HepG2 (cell line): ENCODE measurements around the gene DRAM1. TPM values are rescaled to one million over a fixed set of nuclear protein-coding genes. Genes with fewer than 3 reads are reported as not detected.

Experiments
- ARNT2 ChIP-seq: sonication (generic); formaldehyde crosslinking; IDR thresholded peaks from 2 replicates; pipeline ENCODE4 v1.8.0; 2022; ENCODE audit warnings: mild to moderate bottlenecking, low read depth, missing genetic modification reagents, moderate library complexity
- ERF ChIP-seq: IDR thresholded peaks from 2 replicates; pipeline ENCODE4 v1.6.1; 2018; ENCODE audit warnings: missing biosample characterization, missing genetic modification reagents
- GLI4 ChIP-seq: sonication (generic); formaldehyde crosslinking; IDR thresholded peaks from 2 replicates; pipeline ENCODE4 v1.5.1; 2020; ENCODE audit warnings: missing genetic modification reagents, mild to moderate bottlenecking, moderate library complexity, borderline replicate concordance
- HOXA5 ChIP-seq: sonication (generic); formaldehyde crosslinking; IDR thresholded peaks from 2 replicates; pipeline ENCODE4 v1.4.0; 2020; ENCODE audit warnings: missing genetic modification reagents
- LCORL ChIP-seq, 2 experiments: fragments of 450-650 bp in 1 of 2; sonication (generic) in 1 of 2; formaldehyde crosslinking in 1 of 2; IDR thresholded peaks; 2 replicates each; pipeline versions ENCODE4 v1.5.0 to v1.6.1; 2017 to 2020; ENCODE audit warnings: antibody characterized with exemption in 1 of 2, missing genetic modification reagents in 1 of 2
- MIER3 ChIP-seq: IDR thresholded peaks from 2 replicates; pipeline ENCODE4 v1.6.1; 2016; ENCODE audit warnings: missing compliant biosample characterization, borderline replicate concordance
- RCOR2 ChIP-seq: IDR thresholded peaks from 2 replicates; pipeline ENCODE4 v1.6.1; 2016; ENCODE audit warnings: missing biosample characterization, missing genetic modification reagents
- ZMYM2 ChIP-seq: sonication (generic); formaldehyde crosslinking; IDR thresholded peaks from 2 replicates; pipeline ENCODE4 v1.8.0; 2022; ENCODE audit warnings: mild to moderate bottlenecking, missing genetic modification reagents
- ZNF24 ChIP-seq: fragments of 450-650 bp; IDR thresholded peaks from 2 replicates; pipeline ENCODE4 v1.6.1; 2017; ENCODE audit warnings: antibody characterized with exemption, mild to moderate bottlenecking
- ZNF337 ChIP-seq: sonication (generic); formaldehyde crosslinking; IDR thresholded peaks from 2 replicates; pipeline ENCODE4 v1.5.1; 2020; ENCODE audit warnings: missing genetic modification reagents, low read depth, mild to moderate bottlenecking, borderline replicate concordance
- ZNF343 ChIP-seq: sonication (generic); formaldehyde crosslinking; IDR thresholded peaks from 2 replicates; pipeline ENCODE4 v1.4.0; 2020; ENCODE audit warnings: mild to moderate bottlenecking, missing genetic modification reagents
- polyA plus RNA-seq, 8 experiments: library from polyadenylated mRNA; depleted of rRNA in 3 of 8; stranded (reverse) in 7 of 8; unstranded in 1 of 8; fragments of >200 nt; fragmentation: Illumina TruSeq in 4 of 8; extraction: Trizol in 4 of 8; gene quantifications; 2 replicates each; pipeline versions ENCODE4 v1.2.1 to v1.2.3, GENCODE V29; 2011 to 2016; ENCODE audit warnings: low read depth in 4 of 8, missing spikeins in 1 of 8, mixed read lengths in 1 of 8; ENCODE audit not compliant: insufficient read depth in 1 of 8
- total RNA-seq, 5 experiments: library from RNA; depleted of rRNA; stranded (reverse); fragments of >200 nt; fragmentation: Illumina TruSeq; extraction: Trizol; gene quantifications; 2 replicates each; pipeline ENCODE4 v1.2.3, GENCODE V29; 2016; ENCODE audit warnings: low read depth in 1 of 5
- TF ChIP-seq, protein P1 (sequence below): sonication (generic); formaldehyde crosslinking; IDR thresholded peaks from 2 replicates; pipeline ENCODE4 v1.4.0; 2020; ENCODE audit warnings: mild to moderate bottlenecking, missing genetic modification reagents
- TF ChIP-seq, protein P2 (sequence below): sonication (generic); formaldehyde crosslinking; conservative IDR thresholded peaks from 2 replicates; pipeline ENCODE4 v1.8.0; 2022; ENCODE audit warnings: low read depth, missing genetic modification reagents
- TF ChIP-seq, protein P3 (sequence below): sonication (generic); formaldehyde crosslinking; IDR thresholded peaks from 2 replicates; pipeline ENCODE4 v1.9.0; 2021; ENCODE audit warnings: missing genetic modification reagents, mild to moderate bottlenecking, borderline replicate concordance
- TF ChIP-seq, protein P4 (sequence below), 2 experiments: sonication (generic) in 1 of 2; formaldehyde crosslinking in 1 of 2; IDR thresholded peaks; 2 replicates each; pipeline versions ENCODE4 v1.4.0 to v1.6.1; 2016 to 2020; ENCODE audit warnings: borderline replicate concordance in 1 of 2, low read depth in 1 of 2, mild to moderate bottlenecking in 1 of 2, missing genetic modification reagents in 1 of 2
- TF ChIP-seq, protein P5 (sequence below): sonication (generic); formaldehyde crosslinking; IDR thresholded peaks from 2 replicates; pipeline ENCODE4 v1.5.1; 2020; ENCODE audit warnings: missing genetic modification reagents, mild to moderate bottlenecking, borderline replicate concordance

Gene DRAM1
- total and polyA plus RNA-seq, 2 of the 13 experiments (the other 11 are each of a cell fraction or from before 2014, with no cell fraction given), result 20.9 to 32.6 TPM

DNA sequence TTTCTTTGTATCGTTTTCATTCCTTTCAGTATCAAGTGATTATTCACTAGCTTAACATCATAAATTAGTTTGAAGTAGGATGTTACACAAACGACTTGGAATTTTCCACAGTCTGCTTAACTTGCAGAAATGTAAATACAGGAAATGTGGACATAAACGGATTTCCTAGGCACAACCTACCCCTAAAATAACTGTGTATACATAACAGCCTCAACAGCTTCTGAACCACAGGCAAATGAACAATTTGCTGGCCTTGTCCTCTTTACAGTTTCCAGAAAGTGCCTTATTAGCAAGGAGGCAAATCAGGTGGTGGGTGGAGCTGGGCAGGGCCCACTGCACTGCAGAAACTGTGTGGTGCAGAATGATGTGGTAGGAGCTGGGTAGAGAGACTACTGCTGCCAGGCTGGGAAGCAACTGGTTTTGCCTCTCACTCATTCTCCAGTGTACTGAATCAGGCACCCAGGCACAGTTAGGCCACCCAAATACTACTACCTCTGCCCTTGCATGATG, 14.1 kb downstream of the DRAM1 start (continued):
- peak; percentile 97 for TF ChIP-seq ERF (CRISPR knock-in tag)
- no peak for TF ChIP-seq LCORL (IDR thresholded peaks at IDR 0.05)
- TF ChIP-seq LCORL (CRISPR knock-in tag; IDR thresholded peaks at IDR 0.05), result peak; percentile 36; the same call in 1 of the 2 replicates
- TF ChIP-seq, protein P1, sequence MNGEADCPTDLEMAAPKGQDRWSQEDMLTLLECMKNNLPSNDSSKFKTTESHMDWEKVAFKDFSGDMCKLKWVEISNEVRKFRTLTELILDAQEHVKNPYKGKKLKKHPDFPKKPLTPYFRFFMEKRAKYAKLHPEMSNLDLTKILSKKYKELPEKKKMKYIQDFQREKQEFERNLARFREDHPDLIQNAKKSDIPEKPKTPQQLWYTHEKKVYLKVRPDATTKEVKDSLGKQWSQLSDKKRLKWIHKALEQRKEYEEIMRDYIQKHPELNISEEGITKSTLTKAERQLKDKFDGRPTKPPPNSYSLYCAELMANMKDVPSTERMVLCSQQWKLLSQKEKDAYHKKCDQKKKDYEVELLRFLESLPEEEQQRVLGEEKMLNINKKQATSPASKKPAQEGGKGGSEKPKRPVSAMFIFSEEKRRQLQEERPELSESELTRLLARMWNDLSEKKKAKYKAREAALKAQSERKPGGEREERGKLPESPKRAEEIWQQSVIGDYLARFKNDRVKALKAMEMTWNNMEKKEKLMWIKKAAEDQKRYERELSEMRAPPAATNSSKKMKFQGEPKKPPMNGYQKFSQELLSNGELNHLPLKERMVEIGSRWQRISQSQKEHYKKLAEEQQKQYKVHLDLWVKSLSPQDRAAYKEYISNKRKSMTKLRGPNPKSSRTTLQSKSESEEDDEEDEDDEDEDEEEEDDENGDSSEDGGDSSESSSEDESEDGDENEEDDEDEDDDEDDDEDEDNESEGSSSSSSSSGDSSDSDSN (CRISPR knock-in tag), result no peak
- no peak; the same call in 1 of the 2 replicates for TF ChIP-seq GLI4 (CRISPR knock-in tag)
- peak; percentile 60; the same call in 1 of the 2 replicates for TF ChIP-seq HOXA5 (CRISPR knock-in tag)
- TF ChIP-seq ZNF343, result no peak
- TF ChIP-seq, protein P2, sequence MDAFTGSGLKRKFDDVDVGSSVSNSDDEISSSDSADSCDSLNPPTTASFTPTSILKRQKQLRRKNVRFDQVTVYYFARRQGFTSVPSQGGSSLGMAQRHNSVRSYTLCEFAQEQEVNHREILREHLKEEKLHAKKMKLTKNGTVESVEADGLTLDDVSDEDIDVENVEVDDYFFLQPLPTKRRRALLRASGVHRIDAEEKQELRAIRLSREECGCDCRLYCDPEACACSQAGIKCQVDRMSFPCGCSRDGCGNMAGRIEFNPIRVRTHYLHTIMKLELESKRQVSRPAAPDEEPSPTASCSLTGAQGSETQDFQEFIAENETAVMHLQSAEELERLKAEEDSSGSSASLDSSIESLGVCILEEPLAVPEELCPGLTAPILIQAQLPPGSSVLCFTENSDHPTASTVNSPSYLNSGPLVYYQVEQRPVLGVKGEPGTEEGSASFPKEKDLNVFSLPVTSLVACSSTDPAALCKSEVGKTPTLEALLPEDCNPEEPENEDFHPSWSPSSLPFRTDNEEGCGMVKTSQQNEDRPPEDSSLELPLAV (CRISPR knock-in tag), result no peak
- TF ChIP-seq, protein P3, sequence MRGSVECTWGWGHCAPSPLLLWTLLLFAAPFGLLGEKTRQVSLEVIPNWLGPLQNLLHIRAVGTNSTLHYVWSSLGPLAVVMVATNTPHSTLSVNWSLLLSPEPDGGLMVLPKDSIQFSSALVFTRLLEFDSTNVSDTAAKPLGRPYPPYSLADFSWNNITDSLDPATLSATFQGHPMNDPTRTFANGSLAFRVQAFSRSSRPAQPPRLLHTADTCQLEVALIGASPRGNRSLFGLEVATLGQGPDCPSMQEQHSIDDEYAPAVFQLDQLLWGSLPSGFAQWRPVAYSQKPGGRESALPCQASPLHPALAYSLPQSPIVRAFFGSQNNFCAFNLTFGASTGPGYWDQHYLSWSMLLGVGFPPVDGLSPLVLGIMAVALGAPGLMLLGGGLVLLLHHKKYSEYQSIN (CRISPR knock-in tag), result no peak
- TF ChIP-seq ARNT2, result 0 out of 2 replicates have a peak, but pooled peaks have one; percentile 26
- TF ChIP-seq ZMYM2 (CRISPR knock-in tag), result no peak
- peak; percentile 70 for TF ChIP-seq RCOR2 (CRISPR knock-in tag)
- no peak for TF ChIP-seq ZNF24
- TF ChIP-seq, protein P4, sequence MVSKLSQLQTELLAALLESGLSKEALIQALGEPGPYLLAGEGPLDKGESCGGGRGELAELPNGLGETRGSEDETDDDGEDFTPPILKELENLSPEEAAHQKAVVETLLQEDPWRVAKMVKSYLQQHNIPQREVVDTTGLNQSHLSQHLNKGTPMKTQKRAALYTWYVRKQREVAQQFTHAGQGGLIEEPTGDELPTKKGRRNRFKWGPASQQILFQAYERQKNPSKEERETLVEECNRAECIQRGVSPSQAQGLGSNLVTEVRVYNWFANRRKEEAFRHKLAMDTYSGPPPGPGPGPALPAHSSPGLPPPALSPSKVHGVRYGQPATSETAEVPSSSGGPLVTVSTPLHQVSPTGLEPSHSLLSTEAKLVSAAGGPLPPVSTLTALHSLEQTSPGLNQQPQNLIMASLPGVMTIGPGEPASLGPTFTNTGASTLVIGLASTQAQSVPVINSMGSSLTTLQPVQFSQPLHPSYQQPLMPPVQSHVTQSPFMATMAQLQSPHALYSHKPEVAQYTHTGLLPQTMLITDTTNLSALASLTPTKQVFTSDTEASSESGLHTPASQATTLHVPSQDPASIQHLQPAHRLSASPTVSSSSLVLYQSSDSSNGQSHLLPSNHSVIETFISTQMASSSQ (IDR thresholded peaks at IDR 0.05; ENCODE audit: low read depth), result peak; percentile 32; the same call in 1 of the 2 replicates
- TF ChIP-seq, protein P4 (CRISPR knock-in tag; IDR thresholded peaks at IDR 0.05; ENCODE audit: borderline replicate concordance), result peak; percentile 45; the same call in 1 of the 2 replicates
- TF ChIP-seq, protein P5, sequence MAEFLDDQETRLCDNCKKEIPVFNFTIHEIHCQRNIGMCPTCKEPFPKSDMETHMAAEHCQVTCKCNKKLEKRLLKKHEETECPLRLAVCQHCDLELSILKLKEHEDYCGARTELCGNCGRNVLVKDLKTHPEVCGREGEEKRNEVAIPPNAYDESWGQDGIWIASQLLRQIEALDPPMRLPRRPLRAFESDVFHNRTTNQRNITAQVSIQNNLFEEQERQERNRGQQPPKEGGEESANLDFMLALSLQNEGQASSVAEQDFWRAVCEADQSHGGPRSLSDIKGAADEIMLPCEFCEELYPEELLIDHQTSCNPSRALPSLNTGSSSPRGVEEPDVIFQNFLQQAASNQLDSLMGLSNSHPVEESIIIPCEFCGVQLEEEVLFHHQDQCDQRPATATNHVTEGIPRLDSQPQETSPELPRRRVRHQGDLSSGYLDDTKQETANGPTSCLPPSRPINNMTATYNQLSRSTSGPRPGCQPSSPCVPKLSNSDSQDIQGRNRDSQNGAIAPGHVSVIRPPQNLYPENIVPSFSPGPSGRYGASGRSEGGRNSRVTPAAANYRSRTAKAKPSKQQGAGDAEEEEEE (CRISPR knock-in tag), result no peak
- TF ChIP-seq ZNF337 (CRISPR knock-in tag), result no peak
- peak; percentile 85; the same call in 1 of the 2 replicates for TF ChIP-seq MIER3
